ENCODE results near the gene CADPS2.

- TF ChIP-seq CTCF (IDR thresholded peaks at IDR 0.05) (no peak), POLR2A (IDR thresholded peaks at IDR 0.05) (no peak)
Observed at GRCh38 chr7:122362473-122362872, 523.8 kb downstream of the CADPS2 start.
